Measurements from ENCODE around the gene CFAP61. TPM values are rescaled to one million over a fixed set of nuclear protein-coding genes. Genes with fewer than 3 reads are reported as not detected.

CFAP61 gene
- total RNA-seq, 1 donor from 2014 or later = not detected

- H3K4me1 ChIP-seq = no peaks in the 10 kb centered on the region
- H3K27ac ChIP-seq = no peak overlapping the region
- no peaks in the 10 kb centered on the region for H3K36me3 ChIP-seq
- TF ChIP-seq CTCF (IDR thresholded peaks at IDR 0.05) = no peak
- intact Hi-C loops (cut with DNase I) = no loop called here
- no peak for DNase-seq (ENCODE audit: low spot score in 2 of 2)
- no peak overlapping the region for H3K4me3 ChIP-seq
- no peaks in the 10 kb centered on the region for H3K27me3 ChIP-seq
- H3K9me3 ChIP-seq = no peaks in the 10 kb centered on the region
These were observed 159.1 kb downstream of the CFAP61 start for GRCh38 chr20:20211274-20211987.

GRCh38 chr20:20211988-20212518, 159.7 kb downstream of the CFAP61 start:
- no peaks in the 10 kb centered on the region for H3K4me1 ChIP-seq
- no peaks in the 10 kb centered on the region for H3K36me3 ChIP-seq
- no peak overlapping the region for H3K4me3 ChIP-seq
- no peak overlapping the region for H3K27ac ChIP-seq
- intact Hi-C loops (cut with DNase I) = no loop called here
- no peak for DNase-seq (ENCODE audit: low spot score in 2 of 2)
- H3K27me3 ChIP-seq = no peaks in the 10 kb centered on the region
- TF ChIP-seq CTCF (IDR thresholded peaks at IDR 0.05) = no peak
- H3K9me3 ChIP-seq = no peaks in the 10 kb centered on the region

GRCh38 chr20:20212675-20213096, 160.4 kb downstream of the CFAP61 start:
- H3K9me3 ChIP-seq = no peaks in the 10 kb centered on the region
- H3K27ac ChIP-seq = no peak overlapping the region
- no peak for TF ChIP-seq CTCF (IDR thresholded peaks at IDR 0.05)
- no peaks in the 10 kb centered on the region for H3K27me3 ChIP-seq
- H3K4me1 ChIP-seq = no peaks in the 10 kb centered on the region
- no peak for DNase-seq (ENCODE audit: low spot score in 2 of 2)
- H3K36me3 ChIP-seq = no peaks in the 10 kb centered on the region
- intact Hi-C loops (cut with DNase I) = no loop called here
- H3K4me3 ChIP-seq = no peak overlapping the region

- Histone ChIP-seq H3K4me1 (no peaks in the 10 kb centered on the region), H3K27ac (no peak overlapping the region), H3K36me3 (no peaks in the 10 kb centered on the region), H3K27me3 (no peaks in the 10 kb centered on the region), H3K9me3 (no peaks in the 10 kb centered on the region), H3K4me3 (no peak overlapping the region)
- no peak for TF ChIP-seq CTCF (IDR thresholded peaks at IDR 0.05)
- DNase-seq (ENCODE audit: low spot score in 2 of 2) = no peak
- intact Hi-C loops (cut with DNase I) = no loop called here
These were observed 161.3 kb downstream of the CFAP61 start for GRCh38 chr20:20213526-20214121.

GRCh38 chr20:20214757-20215275, 162.5 kb downstream of the CFAP61 start:
- H3K27me3 ChIP-seq = no peaks in the 10 kb centered on the region
- no peak overlapping the region for H3K4me3 ChIP-seq
- TF ChIP-seq CTCF (IDR thresholded peaks at IDR 0.05) = no peak
- DNase-seq (ENCODE audit: low spot score in 2 of 2) = no peak
- no peaks in the 10 kb centered on the region for H3K4me1 ChIP-seq
- H3K36me3 ChIP-seq = no peaks in the 10 kb centered on the region
- intact Hi-C loops (cut with DNase I) = no loop called here
- H3K27ac ChIP-seq = no peak overlapping the region
- H3K9me3 ChIP-seq = no peaks in the 10 kb centered on the region

All from ascending aorta (tissue), 2 donors.